ENCODE results near the gene STX19. TPM values are rescaled to one million over a fixed set of nuclear protein-coding genes. Genes with fewer than 3 reads are reported as not detected.

STX19 gene
- total RNA-seq (2016; rRNA removed; fragmentation: Illumina TruSeq; extraction: Trizol) = not detected in 2 replicates
- not detected in 2 replicates for total RNA-seq (2016; cell fraction: cytosol; rRNA removed; fragmentation: Illumina TruSeq; extraction: Trizol; ENCODE audit: low read depth)
- not detected in 2 replicates for total RNA-seq (2016; cell fraction: insoluble cytoplasmic fraction; rRNA removed; fragmentation: Illumina TruSeq; extraction: Trizol)
- total RNA-seq (2016; cell fraction: membrane; rRNA removed; fragmentation: Illumina TruSeq; extraction: Trizol) = not detected in 2 replicates
- total RNA-seq (2016; cell fraction: nucleus; rRNA removed; fragmentation: Illumina TruSeq; extraction: Trizol) = not detected in 2 replicates
- not detected in 2 replicates for polyA plus RNA-seq (2011; rRNA removed)
- polyA plus RNA-seq (2011; cell fraction: cytosol; rRNA removed) = not detected in 2 replicates
- polyA plus RNA-seq (2011; cell fraction: nucleus; rRNA removed) = not detected in 2 replicates
- polyA plus RNA-seq (2012) = 0.12 TPM in 1 of 2 replicates, not detected in the other
- not detected in 2 replicates for polyA plus RNA-seq (2016; cell fraction: cytosol; fragmentation: Illumina TruSeq; extraction: Trizol; ENCODE audit: low read depth)
- polyA plus RNA-seq (2016; cell fraction: insoluble cytoplasmic fraction; fragmentation: Illumina TruSeq; extraction: Trizol; ENCODE audit: low read depth) = not detected in 2 replicates
- not detected in 2 replicates for polyA plus RNA-seq (2016; cell fraction: membrane; fragmentation: Illumina TruSeq; extraction: Trizol; ENCODE audit: low read depth)
- not detected in 2 replicates for polyA plus RNA-seq (2016; cell fraction: nucleus; fragmentation: Illumina TruSeq; extraction: Trizol; ENCODE audit: insufficient read depth, low read depth)
- not detected in 2 replicates for polyA minus RNA-seq (2011; rRNA and poly(A)+ RNA removed; ENCODE audit: low replicate concordance)
- not detected in 2 replicates for polyA minus RNA-seq (2011; cell fraction: cytosol; rRNA and poly(A)+ RNA removed)
- polyA minus RNA-seq (2011; cell fraction: nucleus; rRNA and poly(A)+ RNA removed) = not detected in 2 replicates
- Bru-seq, nascent RNA = percentile 7 among the genes with signal in this experiment
- BruChase-seq, experiment 1, labeled RNA remaining after a 6-hour chase = percentile 17 among the genes with signal in this experiment
- BruChase-seq, experiment 2, labeled RNA remaining after a 2-hour chase = percentile 18 among the genes with signal in this experiment
- long read RNA-seq, experiment 1 = 0 reads
- long read RNA-seq, experiment 2 = 0 reads

- no peaks in the 10 kb centered on the region for H3K36me3 ChIP-seq (replicated peaks in 1 of 2; ENCODE audit: control insufficient read depth in 1 of 2, insufficient read depth in 2 of 2, low read length in 2 of 2)
- BruUV-seq (replicated peaks) = no TSS peak
- POLR2A ChIA-PET = no interaction called here
- no peak for ATAC-seq
- FAIRE-seq = no peak
- no peak for DNase-seq (ENCODE audit: low spot score)
- no peaks in the 10 kb centered on the region for H3K79me2 ChIP-seq (ENCODE audit: insufficient read depth, low read length)
- H3K4me1 ChIP-seq (ENCODE audit: insufficient read depth, low read length) = no peaks in the 10 kb centered on the region
- H3K4me3 ChIP-seq (replicated peaks in 1 of 3; ENCODE audit: insufficient read depth in 1 of 3, low read depth in 2 of 3, low read length in 3 of 3) = no peak within 1 kb of the TSS
- in situ Hi-C loops (cut with HindIII; ENCODE audit: extremely low pct_ligation_motif_present, low pct_unique_long_range_greater_than_20kb) = no loop called here
- no peak within 1 kb of the TSS for H2AFZ ChIP-seq (ENCODE audit: low read length)
- intact Hi-C loops (cut with micrococcal nuclease; ENCODE audit: unreplicated experiment) = loop anchor here (2.0 kb wide), 1 partner anchor 35 kb away; the partner anchor contains the start of genes DHFR2 and NSUN3
- no peaks in the 10 kb centered on the region for H3K9me3 ChIP-seq (ENCODE audit: low read length)
- whole genome bisulfite sequencing (ENCODE audit: low lambda C conversion rate) = 97% methylated on average over 8 of the region's 8 CpGs
- no peak within 1 kb of the TSS for H3K27ac ChIP-seq (ENCODE audit: extremely low read length, insufficient read depth, low read length)
- H3K27me3 ChIP-seq (ENCODE audit: control insufficient read depth in 1 of 2, insufficient read depth in 2 of 2, low read length in 2 of 2) = no peaks in the 10 kb centered on the region
- H3K9ac ChIP-seq (ENCODE audit: insufficient read depth, low read depth, low read length) = no peak within 1 kb of the TSS
- CTCF ChIA-PET (ENCODE audit: low intra/inter-chr PET ratio, low total read pairs) = no interaction called here
- no peak within 1 kb of the TSS for H3K4me2 ChIP-seq (ENCODE audit: low read depth, low read length)
- no peaks in the 10 kb centered on the region for H4K20me1 ChIP-seq (ENCODE audit: insufficient read depth, low read length)
- TF ChIP-seq ATF2 (CRISPR knock-in tag; IDR thresholded peaks at IDR 0.05) (no peak), ELF1 (CRISPR knock-in tag; IDR thresholded peaks at IDR 0.05) (no peak), ZNF205 (CRISPR knock-in tag; IDR thresholded peaks at IDR 0.05) (no peak), SALL1 (CRISPR knock-in tag; IDR thresholded peaks at IDR 0.05) (no peak), KDM1A (CRISPR knock-in tag; IDR thresholded peaks at IDR 0.05) (no peak), CBX2 (IDR thresholded peaks at IDR 0.05; ENCODE audit: low read depth, low read length) (no peak), CBX2 (CRISPR knock-in tag; IDR thresholded peaks at IDR 0.05; ENCODE audit: low read depth) (no peak), ZNF101 (CRISPR knock-in tag; IDR thresholded peaks at IDR 0.05; ENCODE audit: borderline replicate concordance, low read depth) (no peak), BCL6 (CRISPR knock-in tag; IDR thresholded peaks at IDR 0.05) (no peak), ZBTB8A (CRISPR knock-in tag; IDR thresholded peaks at IDR 0.05; ENCODE audit: borderline replicate concordance, low read depth) (no peak), ZNF17 (CRISPR knock-in tag; IDR thresholded peaks at IDR 0.05) (no peak), ARHGAP35 (CRISPR knock-in tag; IDR thresholded peaks at IDR 0.05; ENCODE audit: borderline replicate concordance) (no peak), YY1 (IDR thresholded peaks at IDR 0.05; ENCODE audit: insufficient read depth, insufficient replicate concordance, low read depth, low read length) (no peak), GPBP1L1 (CRISPR knock-in tag; IDR thresholded peaks at IDR 0.05) (no peak), STAG1 (CRISPR knock-in tag; IDR thresholded peaks at IDR 0.05) (no peak), PHB2 (IDR thresholded peaks at IDR 0.05; ENCODE audit: partially characterized antibody) (no peak)
Measured at GRCh38 chr3:94028093-94028837, at the start of gene STX19. Gene STX19 (minus strand): TSS chr3:94028597. CDS start chr3:94015269, 13,328 bp downstream.
